ENCODE measurements around the gene MAST4.

MAST4 gene

DNA sequence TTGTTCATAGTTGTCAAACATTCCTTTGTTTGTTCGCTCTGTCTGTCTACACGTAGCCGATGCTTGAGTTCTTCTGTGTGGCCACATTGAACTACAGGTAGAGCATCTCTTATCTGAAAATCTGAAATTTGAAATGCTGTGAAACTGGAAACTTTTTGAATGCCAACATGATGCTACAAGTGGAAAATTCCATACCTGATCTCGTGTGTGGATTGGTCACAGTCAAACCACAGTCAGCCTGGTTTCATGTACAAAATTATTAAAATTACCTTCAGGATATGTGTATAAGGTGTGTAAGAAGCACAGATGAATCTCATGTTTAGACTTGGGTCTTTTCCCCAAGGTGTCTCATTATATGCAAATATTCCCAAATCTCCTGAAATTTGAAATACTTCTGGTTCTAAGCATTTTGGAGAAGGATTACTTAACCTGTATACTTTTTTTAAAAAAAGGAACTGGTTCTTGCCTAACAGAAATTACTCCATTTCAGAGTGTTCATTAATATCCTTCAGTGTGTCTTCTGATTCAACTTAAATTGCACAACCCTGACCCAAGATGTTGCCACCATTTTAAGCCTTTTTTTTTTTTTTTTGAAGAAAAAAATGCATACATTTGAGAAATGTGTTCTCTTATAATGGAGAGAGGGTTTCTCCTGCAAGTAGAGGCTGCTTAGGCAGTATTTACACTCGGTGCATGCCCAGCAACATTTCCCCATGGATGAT lies 254.3 kb downstream of the MAST4 start:
- DNase-seq, result peak; percentile 71

DNA sequence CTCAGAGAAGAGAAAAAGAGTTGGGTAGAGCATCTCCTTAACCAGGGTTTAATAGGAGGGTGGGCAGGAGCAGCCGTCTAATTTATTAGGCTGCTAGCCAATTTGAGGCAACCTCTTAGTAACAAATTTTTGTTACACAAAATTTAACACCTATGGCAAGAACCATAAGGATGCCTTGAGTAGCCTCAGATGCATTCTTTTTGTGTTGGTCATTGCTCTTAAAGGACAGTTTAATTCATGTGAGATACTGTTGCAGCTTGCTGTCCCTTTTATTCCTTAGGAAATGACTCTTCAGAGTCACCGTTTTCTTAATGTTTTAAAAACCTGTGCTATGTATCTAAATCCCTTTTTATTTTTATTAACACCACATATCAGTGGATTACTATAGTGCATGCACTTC lies 255.1 kb downstream of the MAST4 start:
- DNase-seq, result no peak

DNA sequence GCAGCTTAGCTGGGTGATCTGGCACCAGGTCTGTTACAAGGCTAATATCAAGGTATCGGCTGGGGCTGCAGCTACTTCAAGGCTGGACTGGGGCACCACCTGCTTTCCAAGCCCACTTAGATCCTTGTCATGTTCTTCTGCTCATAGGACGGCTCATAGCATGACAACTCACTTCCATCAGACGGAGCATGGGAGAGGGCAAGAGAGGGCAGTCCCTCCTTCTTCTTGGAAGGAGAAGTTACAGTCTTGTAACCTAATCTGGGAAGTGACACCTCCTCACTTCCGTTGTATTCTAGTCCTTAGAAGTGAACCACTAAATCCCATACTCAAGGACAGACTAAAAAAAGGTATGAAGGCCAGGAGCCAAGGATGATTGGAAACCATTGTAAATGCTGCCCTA lies 258.2 kb downstream of the MAST4 start:
- DNase-seq, result no peak

DNA sequence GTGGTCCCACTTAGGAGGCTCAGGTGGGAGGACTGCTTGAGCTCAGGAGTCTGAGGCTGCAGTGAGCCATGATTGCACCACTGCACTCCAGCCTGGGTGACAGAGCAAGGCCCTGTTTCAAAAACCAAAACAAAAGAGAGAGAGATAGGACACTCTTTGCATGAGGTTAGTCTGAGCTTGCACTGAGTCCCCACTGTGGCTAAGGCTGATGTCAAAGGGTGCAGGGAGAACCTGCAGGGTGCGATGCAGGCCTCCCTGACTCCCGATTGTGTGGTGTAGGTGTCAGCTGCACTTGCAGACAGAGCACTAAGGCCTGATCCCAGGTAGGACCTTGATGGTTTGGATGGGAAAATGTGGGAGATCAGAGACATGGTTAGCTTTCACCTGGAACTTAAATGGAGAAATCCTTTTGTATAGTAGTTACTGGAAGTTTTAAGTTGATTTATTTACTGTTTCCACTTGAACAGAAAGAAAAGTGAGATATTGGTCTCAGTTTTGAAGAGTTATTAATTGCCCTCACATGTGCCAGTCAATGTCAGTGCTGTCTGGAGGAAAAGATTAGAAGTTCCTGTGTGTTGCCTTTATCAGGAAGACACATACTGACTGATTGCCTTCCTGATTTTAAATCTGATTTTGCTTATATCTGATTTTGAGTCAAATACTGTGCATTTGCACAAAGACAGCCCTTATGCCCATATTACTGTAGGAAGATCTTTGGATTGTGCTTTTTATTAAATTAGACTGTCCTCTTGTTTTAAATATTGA lies 260.0 kb downstream of the MAST4 start:
- DNase-seq, result peak; percentile 58

- DNase-seq, result no peak
These were observed 263.3 kb downstream of the MAST4 start for GRCh38 chr5:66859526-66859925.

GRCh38 chr5:66860199-66860975 lies 264.2 kb downstream of the MAST4 start:
- DNase-seq, result no peak

GRCh38 chr5:66861402-66861801 lies 265.2 kb downstream of the MAST4 start:
- no peak for DNase-seq

GRCh38 chr5:66862020-66862419 lies 265.8 kb downstream of the MAST4 start:
- no peak for DNase-seq

- no peak for DNase-seq
These were observed 267.3 kb downstream of the MAST4 start for GRCh38 chr5:66863243-66864170.

GRCh38 chr5:66864240-66864884 lies 268.2 kb downstream of the MAST4 start:
- peak; percentile 86 for DNase-seq

GRCh38 chr5:66867618-66868322 lies 271.6 kb downstream of the MAST4 start:
- no peak for DNase-seq

- no peak for DNase-seq
These were observed 273.2 kb downstream of the MAST4 start for GRCh38 chr5:66869347-66869746.

- DNase-seq, result no peak
These were observed 274.5 kb downstream of the MAST4 start for GRCh38 chr5:66870708-66871107.

DNA sequence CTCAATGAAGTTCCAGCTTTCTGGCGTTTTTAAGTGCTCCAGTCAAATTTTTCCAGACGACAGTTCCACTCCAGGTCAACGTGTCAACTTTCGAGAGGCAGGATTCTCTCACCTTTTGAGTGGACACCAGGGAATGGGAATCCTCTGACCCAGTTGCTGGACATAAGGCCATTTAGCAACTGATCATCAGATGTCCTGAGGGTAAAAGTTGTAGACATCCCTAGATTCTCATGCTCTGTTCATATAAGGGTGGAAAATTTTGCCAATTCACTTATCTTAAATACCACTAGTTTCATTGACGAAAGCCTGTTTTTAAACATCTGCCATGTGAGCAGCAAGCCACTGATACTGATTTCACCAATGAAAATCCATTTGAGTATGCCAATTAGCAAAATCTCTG lies 275.5 kb downstream of the MAST4 start:
- DNase-seq, result peak; percentile 27

DNA sequence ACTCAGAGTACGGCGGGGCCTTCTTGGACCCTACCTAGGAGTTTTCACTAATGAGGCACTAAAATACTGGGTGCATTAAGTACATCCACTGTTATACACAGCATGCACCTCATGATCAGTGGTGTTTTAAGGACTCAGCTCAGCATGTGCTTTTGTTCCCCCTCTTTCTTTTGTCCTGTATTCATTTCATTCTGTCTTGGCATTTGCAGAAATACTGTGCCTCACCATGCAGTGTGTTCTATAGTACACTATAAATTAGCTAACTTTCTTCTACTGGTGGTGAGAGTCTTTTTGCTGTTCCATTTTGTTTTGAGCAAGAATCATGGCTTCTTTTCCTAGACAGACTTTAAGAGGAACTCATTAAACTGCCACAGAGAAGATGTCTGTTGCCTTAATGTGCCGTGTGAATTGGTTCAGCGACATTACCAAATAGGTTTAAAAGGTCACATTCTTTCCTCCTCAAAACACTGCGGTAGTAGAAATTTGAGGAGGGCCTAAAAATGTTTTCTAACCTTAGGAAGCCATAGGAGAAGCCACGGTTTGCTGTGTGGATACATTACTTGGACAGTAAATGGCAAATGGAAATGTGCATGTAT lies 276.6 kb downstream of the MAST4 start:
- no peak for DNase-seq

GRCh38 chr5:66874004-66874403 lies 277.8 kb downstream of the MAST4 start:
- no peak for DNase-seq

DNA sequence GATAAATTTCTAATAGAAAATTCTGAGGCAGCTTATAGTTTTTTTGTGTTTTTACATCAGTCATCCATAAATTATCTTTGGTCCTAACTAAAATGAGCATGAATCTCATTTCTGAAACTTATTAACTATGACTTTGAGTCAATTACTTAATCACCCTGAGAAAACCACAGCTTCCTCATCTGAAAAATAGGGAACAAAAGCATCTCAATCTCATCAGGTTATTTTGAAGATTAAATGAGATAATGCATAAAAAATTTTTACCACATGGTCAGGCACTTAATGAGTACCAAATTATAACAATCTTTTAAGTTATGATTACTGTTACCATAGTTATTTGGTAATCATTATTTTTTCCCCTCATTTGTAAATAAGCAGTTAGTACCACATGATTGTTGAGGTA lies 279.1 kb downstream of the MAST4 start:
- peak; percentile 60 for DNase-seq

- DNase-seq, result no peak
These were observed 280.1 kb downstream of the MAST4 start for GRCh38 chr5:66876266-66876807.

- DNase-seq, result no peak
These were observed 281.6 kb downstream of the MAST4 start for GRCh38 chr5:66877843-66878242.

DNA sequence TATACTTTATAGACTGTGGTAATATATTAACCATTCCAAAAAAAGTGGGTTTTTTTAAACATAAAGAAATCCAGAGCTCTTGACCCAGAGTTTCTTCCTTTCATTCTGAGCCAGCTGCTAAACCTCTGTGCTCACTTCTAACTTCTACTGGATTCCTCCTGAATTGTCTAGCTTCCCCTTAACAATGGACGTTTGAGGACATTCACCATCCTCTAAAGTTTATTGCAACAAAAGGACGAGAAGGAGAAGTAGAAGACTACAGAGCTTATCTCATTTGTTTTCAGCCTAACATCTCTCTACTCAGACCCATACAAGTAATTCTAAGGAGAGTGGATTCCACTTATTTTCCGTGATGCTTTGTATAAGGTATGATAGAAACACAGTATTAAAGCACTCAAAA lies 284.2 kb downstream of the MAST4 start:
- no peak for DNase-seq
